Renal pelvis (tissue), 12 donors: ENCODE results near the gene CNGA3. TPM values are rescaled to one million over a fixed set of nuclear protein-coding genes. Genes with fewer than 3 reads are reported as not detected.
A peak's percentile ranks its signal among the peaks of the same experiment; 100 is the strongest.
"Not testable (repeated sequence)": the region's sequence is repeated elsewhere in the genome, so short reads cannot be mapped to it uniquely, and the experiment has no call there.

Experiments used
- DNase-seq: peaks from one replicate; pipeline ENCODE4 v3.0.0-alpha.2; 2013
- long read RNA-seq, 16 experiments: transcript quantifications; one replicate each; lab custom pipeline, GENCODE V29; 2026
- polyA plus RNA-seq, 3 donors: library from polyadenylated mRNA; unstranded; fragments of 120-200 nt; gene quantifications; one replicate each; pipeline ENCODE4 v1.2.1, GENCODE V29; 2013; ENCODE audit not compliant: insufficient read length in 3 of 3

CNGA3 gene
- not detected for polyA plus RNA-seq
- long read RNA-seq, donor 1, result 0 reads
- long read RNA-seq, donor 2, result 0 reads
- long read RNA-seq, donor 3, result 0 reads
- long read RNA-seq, donor 4, result 0 reads
- long read RNA-seq, donor 5, result 0 reads
- long read RNA-seq, donor 6, result 0 reads
- long read RNA-seq, donor 7, result 0 reads
- long read RNA-seq, donor 8, result 0 reads
- long read RNA-seq, donor 9, result 0 reads
- long read RNA-seq, donor 10, result 0 reads
- long read RNA-seq, donor 11, result 0 reads
- long read RNA-seq, donor 12, result 0 reads
- long read RNA-seq, donor 13, result 0 reads
- long read RNA-seq, donor 14, result 0 reads
- long read RNA-seq, donor 15, result 0 reads
- long read RNA-seq, donor 16, result 0 reads

DNA sequence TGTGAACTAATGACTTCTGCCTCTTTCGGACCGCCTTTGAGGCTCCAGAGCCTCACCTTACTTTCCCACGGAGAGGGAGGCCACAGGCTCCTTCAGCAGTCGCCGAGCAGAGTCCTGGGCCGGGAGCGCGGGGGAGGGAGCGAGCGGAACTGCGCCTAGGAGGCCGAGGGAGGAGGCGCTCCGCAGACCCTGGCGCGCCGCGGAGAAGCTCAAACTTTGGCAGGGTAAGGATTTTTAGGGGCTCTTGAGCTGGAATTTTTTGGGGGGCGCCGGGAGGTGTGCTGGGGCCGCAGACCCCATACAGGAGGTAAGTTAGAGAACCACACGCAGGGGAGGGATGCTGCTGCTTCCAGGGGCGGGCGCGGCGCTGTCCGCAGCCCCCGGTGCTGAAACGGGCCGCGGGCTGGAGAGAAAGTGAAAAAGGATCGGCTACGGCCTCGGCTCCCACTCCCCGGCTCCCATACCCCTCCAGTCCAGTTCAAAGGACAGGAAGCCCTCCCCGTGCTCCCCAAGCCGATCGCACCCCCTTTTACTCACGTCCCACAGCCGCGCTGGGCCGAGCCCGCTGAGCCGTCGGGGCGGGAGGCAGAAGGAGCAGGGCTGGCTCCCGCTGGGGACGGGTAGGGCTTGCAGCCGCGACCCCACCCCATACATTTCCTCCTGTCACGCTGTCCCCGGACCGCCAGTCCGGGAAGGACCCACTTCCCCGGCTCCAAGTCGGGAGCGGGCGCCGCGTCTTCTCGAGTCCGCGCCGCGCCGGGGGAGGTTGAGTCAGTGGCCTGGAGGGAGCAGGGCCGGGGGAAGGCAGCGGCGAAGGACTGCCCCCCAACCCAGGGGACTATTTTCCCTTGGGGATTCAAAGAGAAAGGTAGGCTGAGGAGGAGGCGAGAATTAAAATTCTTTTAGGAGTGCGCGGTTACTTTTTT lies at the start of gene CNGA3:
Gene CNGA3 (plus strand): TSS at position 146 of the 926 bp plus-strand sequence. CDS start 23,520 bp downstream, outside the sequence.
- DNase-seq, result peak; percentile 58

DNA sequence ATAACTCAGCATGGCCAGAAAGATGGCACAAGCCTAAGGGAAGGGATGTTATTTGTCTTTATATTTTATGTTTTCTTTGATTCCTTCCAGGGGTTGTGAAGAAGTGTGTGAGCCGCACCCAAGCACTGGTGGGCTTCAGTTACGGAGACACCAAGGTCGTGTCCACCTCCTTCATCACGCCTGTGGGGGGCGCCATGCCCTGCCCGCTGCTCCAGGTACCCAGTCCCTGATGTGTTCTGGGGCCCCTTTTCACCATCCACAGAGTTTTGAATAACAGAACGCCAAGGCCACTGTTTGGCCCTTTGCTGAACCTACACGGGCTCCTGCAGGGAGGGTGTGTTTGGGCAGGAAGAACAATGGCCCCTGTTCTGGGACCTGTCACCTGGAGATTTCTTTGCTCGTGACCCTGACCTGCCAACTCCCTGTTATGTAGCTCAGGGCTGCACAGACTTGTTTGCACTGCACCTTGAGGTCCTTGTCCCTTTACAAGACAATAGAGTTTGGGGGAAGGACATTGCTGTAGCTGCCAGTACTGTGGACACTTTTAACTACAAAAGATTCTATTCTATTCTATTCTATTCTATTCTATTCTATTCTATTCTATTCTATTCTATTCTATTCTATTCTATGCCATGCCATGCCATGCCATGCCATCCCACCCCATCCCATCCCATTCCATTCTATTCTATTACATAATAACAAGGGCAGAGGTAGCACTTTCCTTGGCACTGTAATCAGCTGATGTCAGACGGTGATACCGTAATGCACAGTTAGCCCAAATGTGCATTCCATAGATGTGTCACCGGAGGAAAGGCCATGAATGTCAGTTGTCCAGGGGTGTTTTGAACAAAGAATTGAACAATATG lies 48.2 kb upstream of the CNGA3 start:
- no peak for DNase-seq

DNA sequence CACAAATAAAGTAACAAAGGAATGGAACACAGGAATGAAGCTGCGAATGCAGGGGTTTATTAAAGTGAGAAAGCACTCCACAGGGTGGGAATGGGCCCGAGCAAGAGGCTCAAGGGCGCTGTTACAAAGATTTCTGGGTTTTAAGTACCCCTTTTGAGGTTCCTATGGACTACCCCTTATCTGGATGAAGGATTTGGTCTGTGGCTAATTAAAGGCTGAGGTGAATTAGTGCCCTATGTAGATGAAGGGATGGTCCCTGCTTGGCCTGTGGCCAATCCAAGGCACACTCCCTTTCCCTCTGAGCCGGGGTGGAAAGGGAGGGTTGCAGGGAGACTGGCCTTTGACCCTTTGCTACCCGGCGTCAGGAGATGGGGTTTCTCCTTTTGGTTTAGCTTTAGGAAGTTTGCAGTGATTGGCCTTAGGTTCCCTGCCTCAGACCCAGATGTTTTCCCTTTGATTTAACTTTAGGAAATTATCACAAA lies 47.5 kb upstream of the CNGA3 start:
- DNase-seq, result no peak

DNA sequence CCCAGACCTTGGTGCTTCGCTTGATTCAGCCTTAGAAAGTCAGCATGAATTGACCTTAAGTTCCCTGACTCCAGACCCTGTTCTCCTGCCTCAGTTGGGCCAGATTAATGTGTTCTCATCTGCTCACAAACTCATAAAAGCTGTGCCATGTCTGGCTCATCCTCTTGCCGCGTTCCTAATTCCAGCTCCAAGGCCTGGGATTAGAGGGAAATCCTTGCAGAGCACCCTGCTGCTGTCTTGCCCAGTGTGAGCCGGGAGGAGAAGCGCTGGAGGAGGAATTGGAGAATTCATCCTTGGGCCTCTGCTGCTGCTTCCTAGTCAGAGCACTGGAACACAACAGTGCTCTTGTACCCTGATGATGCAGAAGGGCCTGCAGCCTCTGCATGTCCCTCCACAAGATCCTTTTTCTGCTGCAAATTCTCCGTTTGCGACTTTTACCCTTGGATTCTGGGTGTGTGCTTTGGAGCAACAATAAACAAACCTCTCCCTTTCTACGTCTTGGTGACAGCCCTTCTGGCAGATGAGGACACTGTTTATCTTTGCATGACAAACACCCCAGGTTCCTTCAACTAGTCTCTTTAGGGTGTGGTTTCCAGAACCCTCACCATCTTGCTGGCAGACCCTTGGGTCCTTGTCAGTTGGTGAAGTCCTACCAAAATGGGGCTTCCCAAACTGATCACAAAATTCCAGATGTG lies 46.9 kb upstream of the CNGA3 start:
- no peak for DNase-seq

DNA sequence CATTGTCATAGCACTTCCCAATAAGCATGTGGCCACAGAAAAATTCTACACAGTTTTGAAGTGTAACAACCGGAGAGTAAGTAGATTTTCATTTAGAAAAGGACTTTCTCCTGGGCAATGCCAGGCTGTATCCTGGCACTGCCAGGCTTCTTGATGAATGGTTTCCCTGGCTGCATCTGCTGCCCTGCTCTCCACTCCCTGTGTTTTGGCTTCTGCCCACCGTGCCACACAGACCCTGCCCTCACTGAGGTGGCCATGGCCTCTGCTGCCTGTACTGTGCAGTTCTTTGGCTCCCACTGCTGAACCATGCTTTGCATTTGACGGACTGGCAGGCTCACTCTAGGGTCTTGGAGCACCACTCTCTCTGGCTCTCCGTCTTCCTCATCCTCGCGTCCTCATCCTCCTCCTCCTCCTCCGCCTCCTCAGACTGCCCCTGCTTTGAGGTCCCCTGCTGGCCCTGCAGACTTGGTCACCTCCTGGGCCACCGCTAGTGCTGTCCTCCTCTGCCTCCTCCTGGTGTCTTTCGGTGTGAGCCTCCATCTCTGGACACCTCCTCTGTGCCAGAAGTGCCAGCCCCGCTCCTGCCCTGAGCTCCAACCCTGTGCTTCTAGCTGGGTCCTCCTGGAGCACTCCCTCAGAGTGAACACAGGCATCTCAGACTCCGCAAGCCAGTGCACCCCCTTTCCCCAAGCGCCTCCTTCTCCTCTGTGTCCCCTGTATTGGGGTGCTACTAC lies 45.9 kb upstream of the CNGA3 start:
- DNase-seq, result no peak

DNA sequence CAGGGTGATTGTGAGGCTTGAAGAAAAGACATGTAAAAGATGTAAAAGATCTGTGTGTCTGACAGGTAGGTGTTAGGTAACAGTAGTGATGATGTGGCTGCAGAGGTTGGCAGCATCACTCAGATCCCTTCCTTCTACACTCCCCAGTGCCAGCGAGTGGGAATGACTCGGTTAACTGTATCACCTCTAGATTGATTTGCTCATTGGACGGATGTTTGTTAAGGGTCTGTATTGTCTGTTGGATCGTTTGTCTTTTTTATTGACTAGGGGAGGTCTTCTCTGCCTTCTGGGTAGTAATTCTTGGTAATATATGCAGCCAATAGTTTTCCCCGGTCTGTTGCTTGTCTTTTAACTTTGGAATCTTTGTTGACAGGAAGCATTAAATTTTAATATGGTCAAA lies 44.8 kb upstream of the CNGA3 start:
- no peak for DNase-seq

DNA sequence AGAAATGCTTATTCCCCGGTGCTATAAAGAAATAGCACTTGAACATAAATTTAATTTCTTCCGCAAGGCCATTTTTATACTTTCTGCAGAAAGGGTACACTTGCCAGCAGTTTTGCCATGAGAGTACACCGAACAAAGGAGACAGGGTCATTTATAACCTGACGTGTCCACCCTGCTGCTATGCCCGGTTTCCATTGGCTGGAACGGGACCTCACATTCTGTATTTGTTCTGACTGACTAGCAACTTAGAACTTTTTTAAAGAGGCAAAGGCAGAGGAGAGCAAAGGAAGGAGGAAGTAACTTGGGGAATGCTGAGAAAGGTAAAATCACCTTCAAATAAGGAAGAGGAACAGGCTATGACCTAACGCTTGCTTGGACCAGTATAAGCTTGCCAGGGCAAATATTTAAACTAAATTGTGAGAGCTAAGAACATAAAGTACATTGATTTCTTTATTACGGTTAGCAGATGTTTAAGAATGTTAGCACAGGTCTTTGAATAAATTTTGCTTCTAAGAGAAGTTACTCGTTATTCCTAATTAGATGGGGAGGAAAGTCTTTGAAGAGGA lies 39.0 kb upstream of the CNGA3 start:
- not testable (repeated sequence) for DNase-seq

DNA sequence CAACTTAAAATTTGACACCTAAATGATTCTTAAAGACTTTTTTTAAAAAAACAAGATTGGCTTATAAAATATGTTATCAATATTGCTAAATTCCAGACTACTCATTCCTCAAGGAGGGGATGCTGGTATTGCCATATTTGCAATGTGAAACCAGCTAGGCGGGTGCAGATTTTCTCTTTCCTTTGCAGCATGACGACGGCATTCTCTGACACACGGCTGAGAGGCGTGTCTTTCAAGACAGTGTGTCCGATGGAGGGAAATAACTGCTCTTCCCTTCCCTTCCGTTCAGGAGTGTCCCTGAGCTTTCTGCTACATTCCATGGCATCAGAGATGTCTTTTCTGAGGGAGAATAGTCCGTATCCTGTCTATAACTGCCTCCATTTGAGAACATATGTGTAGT lies 38.2 kb upstream of the CNGA3 start:
- DNase-seq, result no peak

DNA sequence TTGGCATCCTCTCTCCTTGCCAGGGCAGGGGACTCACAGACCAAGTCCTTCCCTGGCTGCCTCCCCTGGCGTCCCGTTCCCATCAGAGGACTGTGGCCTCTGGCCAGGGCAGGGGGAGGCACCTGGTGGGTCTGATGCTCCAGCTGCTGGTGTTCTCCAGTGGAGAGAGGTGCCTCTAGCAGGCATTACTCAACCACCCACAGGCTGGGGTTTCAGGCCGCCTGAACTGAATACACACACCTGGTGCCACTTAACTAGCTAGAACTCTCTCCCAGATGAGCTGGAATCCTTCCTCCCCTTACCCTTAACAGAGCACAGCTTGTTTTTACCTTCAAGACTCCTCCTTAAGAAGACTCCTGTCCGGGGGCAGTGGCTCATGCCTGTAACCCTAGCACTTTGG lies 37.7 kb upstream of the CNGA3 start:
- DNase-seq, result no peak

DNA sequence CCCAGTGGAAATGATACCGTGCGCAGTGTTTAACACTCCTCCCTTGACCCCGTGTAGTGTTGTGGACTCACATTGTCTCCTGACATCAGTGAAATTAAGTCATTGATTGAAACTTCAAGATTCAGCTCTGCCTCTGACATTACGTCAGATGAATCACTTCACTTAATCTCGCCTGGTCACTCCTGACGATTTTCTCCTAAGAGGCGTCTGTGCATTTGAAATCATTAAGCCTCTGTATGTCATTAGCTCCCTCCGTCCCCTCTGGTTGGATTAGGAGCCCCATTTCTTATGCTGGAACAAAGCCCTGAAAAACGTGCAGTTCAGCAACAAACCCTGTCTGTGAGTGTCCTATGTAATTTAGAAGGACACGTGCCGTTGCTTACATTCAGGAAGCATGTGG lies 36.7 kb upstream of the CNGA3 start:
- no peak for DNase-seq

DNA sequence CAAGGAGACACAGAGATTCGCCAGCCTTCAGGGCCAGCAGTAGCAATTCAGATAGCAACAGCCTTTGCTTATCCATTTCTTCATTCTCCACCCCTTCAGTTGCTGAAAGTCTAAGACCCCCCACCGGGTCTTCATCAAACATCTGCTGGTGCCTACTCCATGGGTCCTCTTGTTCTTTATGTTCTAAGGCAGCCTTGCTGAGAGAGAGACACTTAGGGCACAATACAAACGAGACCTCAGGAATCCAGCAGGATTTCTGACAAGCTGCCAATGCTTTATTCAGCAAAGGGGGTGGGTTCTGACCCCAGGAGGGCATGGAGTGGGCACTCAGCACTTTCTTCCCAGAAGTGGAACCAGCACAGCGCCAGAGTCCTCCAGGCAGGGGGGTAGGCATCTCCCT lies 36.2 kb upstream of the CNGA3 start:
- DNase-seq, result no peak

DNA sequence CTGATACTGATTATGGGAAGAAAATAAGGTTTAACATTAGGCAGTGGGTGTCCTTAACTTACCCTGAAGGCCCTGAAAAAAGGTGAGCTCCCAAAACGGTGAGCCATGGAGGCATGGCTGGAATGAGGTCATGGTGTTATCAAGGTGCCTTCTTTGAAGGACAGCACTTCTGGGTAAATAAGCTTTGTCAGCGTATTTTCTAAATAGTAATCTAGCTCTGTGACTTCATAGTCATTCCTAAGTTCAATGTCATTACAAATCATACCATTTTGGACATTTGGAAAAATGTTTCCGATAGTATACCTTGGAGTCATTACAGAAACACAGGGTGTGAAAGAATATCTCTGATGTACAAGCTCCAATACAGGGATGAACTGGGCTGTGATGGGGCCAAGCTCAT lies 35.2 kb upstream of the CNGA3 start:
- DNase-seq, result no peak

DNA sequence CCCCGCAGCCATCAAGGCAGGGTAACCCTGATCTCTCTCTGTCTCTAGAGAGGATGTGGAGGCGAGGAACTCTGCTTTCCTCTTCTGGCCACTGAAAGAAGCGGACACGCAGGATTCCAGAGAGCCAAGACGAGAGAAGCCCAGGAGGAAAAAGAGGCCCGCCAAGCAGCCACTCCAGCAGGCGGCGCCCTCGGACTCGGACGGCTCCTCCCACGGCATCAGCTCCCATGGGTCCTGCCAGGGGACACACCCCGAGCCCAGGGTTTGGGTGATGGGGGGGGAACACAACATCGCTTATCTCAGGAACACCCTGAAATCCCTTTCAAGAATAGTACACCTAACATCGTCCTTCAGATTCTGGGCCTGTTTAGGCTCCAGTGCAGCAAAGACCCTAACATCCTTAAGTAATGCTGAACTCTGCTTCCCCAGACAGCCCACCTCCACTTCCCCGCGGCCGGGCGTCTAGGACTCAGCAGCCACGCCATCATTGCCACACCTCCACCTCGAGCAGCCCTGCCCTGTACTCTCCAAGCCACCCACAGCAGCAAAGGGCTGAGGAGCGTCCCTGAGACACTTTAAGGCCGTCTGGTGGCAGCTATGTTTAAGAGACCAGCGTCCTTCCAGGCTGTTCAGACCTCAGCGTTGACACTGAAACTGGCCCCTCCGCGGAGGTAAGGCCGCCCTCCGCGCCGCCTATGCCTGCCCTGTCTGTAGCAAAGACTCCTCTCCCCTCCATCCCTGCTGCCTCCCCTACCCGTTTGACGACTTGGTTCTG lies 34.3 kb upstream of the CNGA3 start:
- no peak for DNase-seq

DNA sequence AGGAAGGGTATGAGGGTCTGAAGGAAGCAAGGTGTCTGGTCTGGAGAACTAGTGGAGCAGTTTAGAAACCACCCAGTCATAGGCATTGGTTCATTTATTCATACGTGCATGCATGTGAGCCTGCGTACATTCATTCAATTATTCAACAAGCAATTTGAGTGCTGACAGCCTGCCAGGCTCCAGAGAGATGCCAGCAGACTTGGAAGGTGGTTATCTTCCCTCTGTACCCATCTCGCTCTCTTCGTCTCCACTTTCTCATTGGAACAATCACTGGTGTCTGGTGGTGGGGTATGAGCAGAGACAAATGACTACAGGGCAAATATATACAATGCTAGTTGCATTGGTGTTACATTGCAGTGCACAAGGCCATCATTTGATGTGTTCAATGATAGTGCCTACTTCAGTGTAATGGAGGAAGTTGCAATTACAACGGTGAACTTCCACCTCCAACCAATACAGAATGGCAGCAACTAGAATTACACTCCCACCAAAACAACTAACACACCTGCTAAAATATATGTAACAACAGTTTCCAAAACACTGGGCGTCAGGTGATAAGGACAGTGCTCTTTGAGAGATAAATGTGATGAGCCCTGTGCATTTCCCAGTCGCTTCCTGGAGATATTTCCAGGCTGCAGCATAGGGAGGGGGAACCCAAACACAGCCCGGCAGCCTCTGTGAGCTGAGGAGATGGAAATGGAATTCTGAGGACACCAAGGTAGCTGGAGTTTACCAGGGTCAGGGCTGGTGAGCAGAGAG lies 32.6 kb upstream of the CNGA3 start:
- no peak for DNase-seq

DNA sequence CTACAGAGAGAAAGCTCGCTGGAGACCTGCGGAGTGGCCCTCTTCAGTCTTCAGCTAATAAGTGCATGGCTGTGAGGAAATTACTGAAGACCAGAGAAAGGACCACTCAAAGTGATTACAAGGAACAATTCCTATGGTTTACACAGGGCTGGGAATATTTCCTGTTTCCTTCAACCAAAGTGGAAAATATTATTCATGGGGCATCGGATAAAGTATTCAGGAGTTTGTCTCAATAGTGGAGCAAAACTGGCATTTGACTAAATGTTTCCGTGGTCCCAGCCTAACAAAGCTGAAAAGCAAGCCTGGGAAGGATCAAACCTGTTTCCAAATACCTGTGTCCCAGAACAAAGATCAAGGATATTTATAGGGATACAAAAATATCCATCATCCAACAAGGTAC lies 32.0 kb upstream of the CNGA3 start:
- DNase-seq, result no peak

DNA sequence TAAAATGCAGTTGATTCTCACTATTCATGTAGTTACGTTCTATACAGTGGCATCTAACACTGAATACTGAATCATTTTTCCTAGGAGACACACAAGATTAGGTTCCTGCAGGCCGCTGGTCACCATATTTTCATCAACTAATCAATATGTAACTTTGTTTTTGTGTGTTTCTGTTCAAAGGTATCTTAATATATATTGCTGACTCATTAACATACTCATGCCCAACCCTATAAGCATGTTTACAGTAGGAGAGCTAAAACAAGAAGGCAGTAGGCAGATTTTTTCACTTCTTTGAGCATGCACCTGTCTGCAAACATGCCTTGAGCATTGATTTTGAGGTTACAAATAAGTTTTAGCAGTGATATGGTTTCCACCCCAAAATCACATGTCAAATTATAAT lies 30.3 kb upstream of the CNGA3 start:
- DNase-seq, result no peak

DNA sequence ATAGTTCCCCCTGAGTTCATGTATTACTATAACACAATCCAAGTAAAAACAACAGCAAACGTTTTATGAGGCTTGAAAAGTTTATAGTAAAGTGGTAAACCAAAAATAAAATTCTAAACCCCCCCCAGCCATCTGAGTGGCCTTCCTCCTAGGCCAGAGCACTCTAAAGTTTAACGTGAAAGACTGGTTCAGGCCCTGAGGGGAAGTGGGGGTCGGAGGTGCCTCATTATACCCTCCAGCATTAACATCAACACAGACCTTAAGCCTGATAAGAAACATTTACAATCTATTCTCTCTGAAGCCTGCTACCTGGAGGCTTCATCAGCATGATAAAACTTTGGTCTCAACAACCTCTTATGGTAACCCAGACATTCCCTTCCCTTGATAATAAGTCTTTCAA lies 29.0 kb upstream of the CNGA3 start:
- no peak for DNase-seq

DNA sequence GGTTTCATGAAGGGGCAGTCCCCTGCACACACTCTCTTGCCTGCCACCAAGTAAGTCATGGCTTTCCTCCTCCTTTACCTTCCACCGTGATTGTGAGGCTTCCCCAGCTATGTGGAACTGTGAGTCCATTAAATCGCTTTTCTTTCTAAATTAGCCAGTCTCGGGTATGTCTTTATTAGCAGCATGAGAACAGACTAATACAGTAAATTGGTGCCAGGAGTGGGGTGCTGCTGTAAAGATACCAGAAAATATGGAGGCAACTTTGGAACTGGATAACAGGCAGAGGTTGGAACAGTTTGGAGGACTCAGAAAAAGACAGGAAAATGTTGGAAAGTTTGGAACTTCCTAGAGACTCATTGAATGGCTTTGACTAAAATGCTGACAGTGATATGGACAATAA lies 26.1 kb upstream of the CNGA3 start:
- DNase-seq, result not testable (repeated sequence)

DNA sequence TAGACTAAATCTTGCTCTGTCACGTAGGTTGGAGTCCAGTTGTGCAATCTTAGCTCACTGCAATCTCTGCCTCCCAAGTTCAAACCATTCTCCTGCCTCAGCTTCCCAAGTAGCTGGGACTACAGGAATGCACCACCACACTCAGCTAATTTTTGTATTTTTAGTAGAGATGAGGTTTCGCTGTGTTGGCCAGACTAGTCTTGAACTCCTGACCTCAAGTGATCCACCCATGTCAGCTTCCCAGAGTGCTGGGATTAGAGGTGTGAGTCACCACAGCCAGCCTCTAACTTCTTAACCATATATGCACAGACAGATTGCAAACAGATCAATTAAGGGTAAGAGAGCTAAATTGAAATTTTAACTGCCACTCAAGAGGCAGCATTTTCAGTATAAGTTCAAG lies 22.1 kb upstream of the CNGA3 start:
- DNase-seq, result no peak
